GM12892 (cell line): ENCODE measurements around the gene PKP3.

Experiments used
- POLR2A ChIP-seq: IDR thresholded peaks from 2 replicates; pipeline ENCODE4 v1.6.1; 2011; ENCODE audit warnings: low read depth, low read length, control low read depth
- POLR2AphosphoS5 ChIP-seq: IDR thresholded peaks from 2 replicates; pipeline ENCODE4 v1.6.1; 2011; ENCODE audit warnings: low read depth, low read length, control low read depth

GRCh38 chr11:429391-429790 lies 35.4 kb downstream of the PKP3 start:
- no peak for TF ChIP-seq POLR2A
- TF ChIP-seq POLR2AphosphoS5, result no peak
